ENCODE data around the gene OGFOD2. TPM values are rescaled to one million over a fixed set of nuclear protein-coding genes. Genes with fewer than 3 reads are reported as not detected.
A peak's percentile ranks its signal among the peaks of the same experiment; 100 is the strongest.

OGFOD2 gene
- total and polyA plus RNA-seq, 2 of the 13 experiments (the other 11 are each of a cell fraction or from before 2014, with no cell fraction given), result 13.2 to 14.6 TPM

GRCh38 chr12:122977153-122977552 lies 2.1 kb downstream of the OGFOD2 start:
- WGBS (ENCODE audit: low lambda C conversion rate), result 90% methylated on average over 6 of the region's 6 CpGs
- no peak for FAIRE-seq
- CTCF ChIA-PET (ENCODE audit: low intra/inter-chr PET ratio, low total read pairs), result no interaction called here
- peak; percentile 38; the same call in 1 of the 2 replicates for TF ChIP-seq POLR2G (IDR thresholded peaks at IDR 0.05; ENCODE audit: low read depth, low read length)
- TF ChIP-seq ZNF720 (CRISPR knock-in tag; IDR thresholded peaks at IDR 0.05), result no peak
- no peak for TF ChIP-seq ZNF468 (CRISPR knock-in tag; IDR thresholded peaks at IDR 0.05)
- peak overlapping the region; percentile 93; the same call in 1 of the 2 replicates for H3K9ac ChIP-seq (ENCODE audit: insufficient read depth, low read depth, low read length)
- no peaks in the 10 kb centered on the region for H3K9me3 ChIP-seq (ENCODE audit: low read length)
- no peak overlapping the region for H3K27ac ChIP-seq (ENCODE audit: extremely low read length, insufficient read depth, low read length)
- POLR2A ChIA-PET, result interaction anchor here (1.2 kb wide), 1 partner anchor 256 kb away, joined by 4 read pairs; the partner anchor contains the start of genes MPHOSPH9 and MTRFR
- no peak overlapping the region for H2AFZ ChIP-seq (ENCODE audit: low read length)
- H3K4me3 ChIP-seq (replicated peaks in 1 of 3; ENCODE audit: insufficient read depth in 1 of 3, low read depth in 2 of 3, low read length in 3 of 3), result no peak overlapping the region
- in situ Hi-C loops (cut with HindIII; ENCODE audit: extremely low pct_ligation_motif_present, low pct_unique_long_range_greater_than_20kb) (no loop called here), intact Hi-C loops (cut with micrococcal nuclease; ENCODE audit: unreplicated experiment) (no loop called here)
- H3K4me1 ChIP-seq (ENCODE audit: insufficient read depth, low read length), result peaks cover 47% of the 10 kb centered on the region
- H3K27me3 ChIP-seq (ENCODE audit: control insufficient read depth in 1 of 2, insufficient read depth in 2 of 2, low read length in 2 of 2), result no peaks in the 10 kb centered on the region; a peak in 1 of 5 replicates
- ATAC-seq, result no peak
- H4K20me1 ChIP-seq (ENCODE audit: insufficient read depth, low read length), result no peaks in the 10 kb centered on the region
- BruUV-seq (replicated peaks), result no TSS peak
- no peak for DNase-seq (ENCODE audit: low spot score)
- H3K4me2 ChIP-seq (ENCODE audit: low read depth, low read length), result 0 out of 2 replicates have a peak overlapping the region, but pooled peaks have one; percentile 89
- peaks cover 50% of the 10 kb centered on the region for H3K79me2 ChIP-seq (ENCODE audit: insufficient read depth, low read length)
- H3K36me3 ChIP-seq (replicated peaks in 1 of 2; ENCODE audit: control insufficient read depth in 1 of 2, insufficient read depth in 2 of 2, low read length in 2 of 2), result peaks cover 0 to 16% of the 10 kb centered on the region in 2 experiments; a peak in 4 of 5 replicates

DNA sequence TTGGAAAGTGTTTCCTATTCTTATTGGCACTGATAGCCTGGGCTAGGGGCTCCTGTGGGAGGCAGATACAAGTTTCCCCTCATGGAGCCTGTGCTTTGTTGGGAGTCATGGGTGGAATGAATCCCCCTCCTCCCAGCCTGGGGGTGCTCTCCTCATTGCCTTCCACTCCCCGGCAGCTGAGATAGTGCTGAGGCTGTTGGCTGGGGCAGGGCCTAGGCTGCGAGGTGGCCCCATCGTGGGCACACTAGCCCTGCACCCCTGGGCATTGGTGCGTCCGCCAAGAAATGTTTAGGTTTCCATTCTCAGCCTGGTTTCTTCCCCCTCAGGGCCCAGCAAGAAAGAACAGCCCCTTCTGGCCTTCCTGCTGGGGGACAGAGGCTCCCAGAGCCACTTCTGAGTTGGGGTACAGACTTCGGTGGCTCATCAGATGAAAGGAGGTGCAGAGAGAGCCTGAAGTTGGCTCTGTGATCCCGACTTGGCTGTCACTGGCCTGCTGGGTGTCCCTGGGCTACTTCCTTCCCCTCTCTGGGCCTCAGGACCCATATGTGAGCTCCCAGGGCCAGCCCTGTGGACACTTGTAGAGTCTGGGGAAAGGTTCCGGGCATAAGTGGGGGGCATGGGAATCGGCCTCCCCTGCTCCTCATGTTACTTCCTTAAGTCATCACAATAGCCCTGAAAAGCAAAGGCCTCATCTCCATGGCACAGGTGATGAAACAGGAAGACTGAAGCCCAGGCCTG lies 2.8 kb downstream of the OGFOD2 start:
- ATAC-seq, result no peak
- CTCF ChIA-PET (ENCODE audit: low intra/inter-chr PET ratio, low total read pairs), result no interaction called here
- H3K9ac ChIP-seq (ENCODE audit: insufficient read depth, low read depth, low read length), result no peak overlapping the region

More for the DNA sequence above, 2.8 kb downstream of the OGFOD2 start:
- WGBS (ENCODE audit: low lambda C conversion rate), result 90% methylated on average over 4 of the region's 9 CpGs
- H3K4me3 ChIP-seq (replicated peaks in 1 of 3; ENCODE audit: insufficient read depth in 1 of 3, low read depth in 2 of 3, low read length in 3 of 3), result no peak overlapping the region
- no TSS peak for BruUV-seq (replicated peaks)
- no peaks in the 10 kb centered on the region; a peak in 1 of 5 replicates for H3K27me3 ChIP-seq (ENCODE audit: control insufficient read depth in 1 of 2, insufficient read depth in 2 of 2, low read length in 2 of 2)
- peaks cover 55% of the 10 kb centered on the region for H3K79me2 ChIP-seq (ENCODE audit: insufficient read depth, low read length)
- H3K9me3 ChIP-seq (ENCODE audit: low read length), result no peaks in the 10 kb centered on the region
- POLR2A ChIA-PET, result no interaction called here
- no peak overlapping the region for H3K27ac ChIP-seq (ENCODE audit: extremely low read length, insufficient read depth, low read length)
- no peak for FAIRE-seq
- intact Hi-C loops (cut with micrococcal nuclease; ENCODE audit: unreplicated experiment) (no loop called here), in situ Hi-C loops (cut with HindIII; ENCODE audit: extremely low pct_ligation_motif_present, low pct_unique_long_range_greater_than_20kb) (no loop called here)
- no peak overlapping the region for H3K4me2 ChIP-seq (ENCODE audit: low read depth, low read length)
- H3K36me3 ChIP-seq (replicated peaks in 1 of 2; ENCODE audit: control insufficient read depth in 1 of 2, insufficient read depth in 2 of 2, low read length in 2 of 2), result peaks cover 1 to 19% of the 10 kb centered on the region in 2 experiments; a peak in 4 of 5 replicates
- peaks cover 54% of the 10 kb centered on the region for H3K4me1 ChIP-seq (ENCODE audit: insufficient read depth, low read length)
- TF ChIP-seq NFYB (CRISPR knock-in tag; IDR thresholded peaks at IDR 0.05) (no peak), ZNF263 (CRISPR knock-in tag; IDR thresholded peaks at IDR 0.05) (peak; percentile 43; the same call in 1 of the 2 replicates), ZNF768 (CRISPR knock-in tag; IDR thresholded peaks at IDR 0.05) (peak; percentile 88)
- no peak for DNase-seq (ENCODE audit: low spot score)
- H4K20me1 ChIP-seq (ENCODE audit: insufficient read depth, low read length), result no peaks in the 10 kb centered on the region
- no peak overlapping the region for H2AFZ ChIP-seq (ENCODE audit: low read length)

Measured in HepG2 (cell line).